GM19372 (cell line): ENCODE results near the gene STON1.
"Not testable (repeated sequence)": the region's sequence is repeated elsewhere in the genome, so short reads cannot be mapped to it uniquely, and the experiment has no call there.

Source experiments
- ATAC-seq: cut with Tn5 transposase; IDR thresholded peaks from one replicate; pipeline ENCODE4 v1.9.1; 2021; ENCODE audit warnings: mild to moderate bottlenecking, low read depth, moderate library complexity; ENCODE audit not compliant: unreplicated experiment

The STON1 gene, protein sequence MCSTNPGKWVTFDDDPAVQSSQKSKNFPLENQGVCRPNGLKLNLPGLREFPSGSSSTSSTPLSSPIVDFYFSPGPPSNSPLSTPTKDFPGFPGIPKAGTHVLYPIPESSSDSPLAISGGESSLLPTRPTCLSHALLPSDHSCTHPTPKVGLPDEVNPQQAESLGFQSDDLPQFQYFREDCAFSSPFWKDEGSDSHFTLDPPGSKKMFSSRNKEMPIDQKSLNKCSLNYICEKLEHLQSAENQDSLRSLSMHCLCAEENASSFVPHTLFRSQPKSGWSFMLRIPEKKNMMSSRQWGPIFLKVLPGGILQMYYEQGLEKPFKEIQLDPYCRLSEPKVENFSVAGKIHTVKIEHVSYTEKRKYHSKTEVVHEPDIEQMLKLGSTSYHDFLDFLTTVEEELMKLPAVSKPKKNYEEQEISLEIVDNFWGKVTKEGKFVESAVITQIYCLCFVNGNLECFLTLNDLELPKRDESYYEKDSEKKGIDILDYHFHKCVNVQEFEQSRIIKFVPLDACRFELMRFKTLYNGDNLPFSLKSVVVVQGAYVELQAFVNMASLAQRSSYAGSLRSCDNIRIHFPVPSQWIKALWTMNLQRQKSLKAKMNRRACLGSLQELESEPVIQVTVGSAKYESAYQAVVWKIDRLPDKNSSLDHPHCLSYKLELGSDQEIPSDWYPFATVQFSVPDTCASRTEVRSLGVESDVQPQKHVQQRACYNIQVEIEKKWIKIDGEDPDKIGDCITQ

DNA sequence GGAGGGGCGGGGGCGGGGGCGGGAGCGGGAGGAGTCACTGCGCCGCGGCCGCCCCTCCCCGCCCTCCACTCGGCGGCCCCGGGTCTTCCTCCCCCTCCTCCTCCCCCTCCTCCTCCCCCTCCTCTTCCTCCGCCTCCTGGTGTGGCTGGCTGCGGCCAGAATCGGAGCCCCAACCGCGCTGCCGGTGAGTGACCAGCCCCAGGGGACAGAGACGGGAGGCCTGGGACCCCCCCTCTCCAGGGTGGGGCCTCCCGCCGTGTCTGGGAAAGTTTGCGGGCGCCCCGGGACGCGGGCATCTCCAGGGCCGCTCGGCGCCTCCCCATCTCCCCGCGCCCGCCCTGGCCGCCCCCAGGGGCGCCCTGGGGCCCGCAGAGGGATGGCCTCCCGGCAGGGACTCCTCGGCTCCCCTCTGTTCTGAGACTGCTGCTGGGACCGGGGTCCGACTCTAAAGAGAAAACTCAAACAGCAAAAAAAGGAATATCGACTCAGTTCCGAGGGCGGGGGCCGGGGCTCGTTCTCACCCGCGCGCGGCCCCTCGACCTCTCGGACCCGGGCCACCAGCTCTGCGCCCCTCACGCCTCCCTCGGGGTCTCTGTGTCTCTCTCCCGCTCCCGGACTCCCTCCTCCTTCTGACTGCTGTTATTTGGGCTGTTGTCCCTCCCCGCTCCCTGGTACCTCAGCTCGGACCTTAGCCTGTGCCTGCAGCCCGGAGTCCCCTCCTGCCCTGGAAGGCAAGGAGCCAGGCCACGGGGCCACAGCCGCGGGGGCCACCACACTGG is at the start of gene STON1:
TSS of gene STON1 (plus strand) at position 122 of the 779 bp plus-strand sequence. CDS start 50,480 bp downstream, outside the sequence.
- peak; percentile 48 for ATAC-seq

DNA sequence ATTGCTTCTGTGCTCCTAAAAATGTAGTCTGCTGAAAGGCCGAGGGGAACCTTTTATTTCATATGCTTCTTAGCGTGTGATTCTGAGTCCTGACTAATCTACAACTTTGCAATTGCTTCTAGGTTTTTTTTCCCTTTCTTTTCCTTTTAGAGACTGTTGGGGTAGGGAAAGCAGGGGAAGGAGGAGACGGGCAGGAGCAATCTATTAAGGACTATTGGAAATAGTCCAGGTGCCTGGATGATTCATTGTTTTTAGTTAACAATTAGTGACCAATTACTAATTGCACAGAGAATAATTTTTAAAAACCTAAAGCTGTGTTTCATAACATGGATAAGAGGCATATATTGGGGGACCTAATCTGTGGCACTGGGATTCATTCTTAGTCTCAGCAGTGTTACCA is 49.4 kb upstream of the STON1 start:
- no peak for ATAC-seq

DNA sequence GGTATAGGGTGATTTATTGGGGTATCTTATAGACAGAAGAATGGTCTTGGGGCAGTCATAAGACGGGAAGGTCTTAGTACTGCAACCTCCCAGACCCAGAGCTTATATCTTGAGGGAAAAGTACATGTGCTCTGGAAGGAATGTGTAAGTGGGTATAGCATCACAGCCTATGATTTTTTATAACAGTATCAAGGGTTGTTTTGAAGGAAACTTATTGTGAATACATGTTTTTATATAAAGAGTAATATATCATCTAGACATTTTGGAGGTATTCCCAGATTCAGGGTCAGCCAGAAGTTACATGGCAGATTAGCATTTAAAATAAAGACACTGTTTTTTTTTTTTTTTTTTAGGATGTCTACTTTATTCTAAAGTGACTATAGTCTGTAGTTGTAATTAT is 47.6 kb upstream of the STON1 start:
- ATAC-seq, result no peak

DNA sequence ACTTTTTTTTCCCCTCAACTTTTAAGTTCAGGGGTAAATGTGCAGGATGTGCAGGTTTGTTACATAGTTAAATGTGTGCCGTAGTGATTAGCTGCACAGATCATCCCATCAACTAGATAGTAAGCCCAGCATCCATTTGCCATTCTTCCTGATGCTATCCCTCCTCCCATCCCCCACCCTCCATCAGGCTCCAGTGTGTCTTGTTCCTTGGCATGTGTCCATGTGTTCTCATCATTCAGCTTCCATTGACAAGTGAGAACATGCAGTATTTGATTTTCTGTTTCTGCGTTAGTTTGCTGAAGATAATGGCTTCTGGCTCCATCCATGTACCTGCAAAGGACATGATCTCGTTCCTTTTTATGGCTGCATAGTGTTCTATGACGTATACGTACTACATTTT is 47.2 kb upstream of the STON1 start:
- ATAC-seq, result no peak

DNA sequence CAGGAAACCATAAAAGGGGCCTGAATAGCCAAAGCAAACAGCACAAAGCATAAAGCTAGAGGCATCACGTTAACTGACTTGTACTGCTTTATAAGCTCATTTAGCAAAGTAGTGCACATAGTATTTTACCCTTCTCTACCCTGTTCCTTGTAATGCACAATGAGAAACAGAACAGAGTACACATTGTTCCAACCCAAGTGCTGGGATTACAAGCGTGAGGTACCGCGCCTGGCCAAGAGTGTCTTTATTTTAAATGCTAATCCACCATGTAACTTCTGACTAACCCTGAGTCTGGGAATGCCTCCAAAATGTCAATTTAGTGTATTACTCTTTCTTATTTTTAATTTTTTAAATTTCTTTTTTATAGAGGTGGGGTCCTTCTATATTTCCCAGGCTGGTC is 46.4 kb upstream of the STON1 start:
- no peak for ATAC-seq

DNA sequence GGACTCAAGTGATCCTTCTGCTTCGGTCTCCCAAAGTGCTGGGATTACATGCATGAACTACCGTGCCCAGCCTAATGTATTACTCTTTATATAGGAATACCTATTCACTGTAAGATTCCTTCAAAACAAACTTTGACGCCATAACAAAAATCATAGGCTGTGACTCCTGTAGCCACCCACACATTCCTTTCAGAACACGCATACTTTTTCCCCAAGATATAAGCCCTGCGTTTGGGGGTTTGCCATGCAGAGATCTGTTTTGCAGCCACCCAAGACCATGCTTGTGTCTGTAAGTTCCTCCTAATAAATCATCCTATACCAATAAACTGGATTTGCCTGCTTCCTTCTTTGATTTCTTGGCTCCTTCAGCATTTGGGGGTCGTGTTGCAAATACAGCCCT is 46.0 kb upstream of the STON1 start:
- ATAC-seq, result no peak

DNA sequence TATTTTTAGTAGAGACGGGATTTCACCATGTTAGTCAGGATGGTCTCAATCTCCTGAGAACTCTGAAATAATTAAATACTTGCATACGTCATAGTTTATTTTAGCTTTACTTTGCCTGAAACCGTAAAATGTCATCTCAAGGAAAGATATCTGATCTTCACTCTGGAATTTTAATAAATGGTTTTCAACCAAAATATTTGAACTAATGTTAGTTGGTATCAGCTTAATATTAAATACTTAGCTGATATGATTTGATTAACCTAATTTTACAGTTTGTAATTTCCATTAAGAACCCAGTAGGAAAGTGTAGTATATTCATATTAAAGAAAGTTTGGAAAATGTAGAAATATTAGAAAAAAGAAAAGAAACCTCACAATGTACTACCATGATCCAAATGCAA is 41.4 kb upstream of the STON1 start:
- ATAC-seq, result no peak

DNA sequence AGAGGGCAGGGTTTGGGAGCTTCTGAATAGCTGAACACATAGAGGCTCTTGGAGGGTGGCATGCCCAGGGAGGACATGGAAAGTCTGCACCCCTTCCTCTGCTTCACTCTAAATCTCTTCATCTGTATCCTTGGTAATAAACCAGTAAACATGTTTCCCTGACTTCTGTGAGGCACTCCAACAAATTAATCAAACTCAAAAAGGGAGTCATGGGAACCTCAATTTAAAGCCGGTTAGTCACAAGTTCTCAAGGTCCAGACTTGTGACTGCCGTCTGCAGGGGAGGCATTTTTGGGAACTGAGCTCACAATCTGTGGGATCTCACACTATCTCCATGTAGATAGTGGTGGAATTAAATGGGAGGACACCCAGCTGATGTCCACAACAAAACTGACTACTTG is 33.1 kb upstream of the STON1 start:
- no peak for ATAC-seq

DNA sequence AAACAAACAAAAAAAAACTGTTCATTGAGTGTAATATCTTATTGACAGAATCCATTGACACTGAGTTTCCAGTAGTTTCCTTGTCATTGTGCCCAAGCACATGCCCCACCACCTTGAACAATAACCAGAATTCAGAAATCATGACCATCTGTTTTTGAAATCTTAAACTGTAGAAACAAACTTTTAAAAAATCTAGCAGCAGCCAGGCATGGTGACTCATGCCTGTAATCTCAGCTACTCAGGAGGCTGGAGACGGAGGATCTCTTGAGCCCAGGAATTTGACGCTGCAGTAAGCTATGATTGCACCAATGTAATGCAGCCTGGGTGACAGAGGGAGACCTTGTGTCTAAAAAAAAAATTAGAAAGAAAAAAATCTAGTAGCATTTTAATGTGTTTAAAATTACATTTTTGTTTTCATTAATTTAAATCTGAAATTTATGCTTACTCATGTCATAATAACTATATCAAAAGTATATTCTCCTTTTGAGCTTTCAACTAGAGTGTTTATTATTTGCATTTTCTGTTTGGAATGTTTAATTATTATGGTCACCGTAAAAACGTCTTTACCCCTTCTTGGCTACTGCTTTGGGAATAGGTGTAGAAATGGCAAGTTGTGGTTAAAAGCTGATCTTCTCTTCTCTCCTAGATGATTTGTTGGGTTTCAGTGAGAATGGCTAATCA is 25.2 kb upstream of the STON1 start:
- ATAC-seq, result no peak

DNA sequence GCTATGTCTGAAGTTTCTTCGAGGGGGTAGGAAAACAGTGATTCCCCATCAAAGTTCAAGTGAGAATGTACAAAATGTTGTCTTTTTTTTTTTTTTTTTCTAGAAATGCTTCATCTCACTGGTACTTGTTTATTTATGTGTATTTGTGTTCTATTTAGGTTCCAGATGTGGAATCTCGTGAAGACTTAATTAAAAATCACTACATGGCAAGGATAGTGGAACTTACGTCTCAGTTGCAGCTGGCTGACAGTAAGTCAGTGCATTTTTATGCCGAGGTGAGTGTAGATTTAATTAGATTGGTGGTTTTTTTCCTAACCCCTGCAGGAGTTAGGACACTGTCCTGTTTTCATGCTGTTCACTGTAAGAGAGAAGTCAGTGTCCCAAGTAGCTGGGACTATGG is 22.8 kb upstream of the STON1 start:
- no peak for ATAC-seq

DNA sequence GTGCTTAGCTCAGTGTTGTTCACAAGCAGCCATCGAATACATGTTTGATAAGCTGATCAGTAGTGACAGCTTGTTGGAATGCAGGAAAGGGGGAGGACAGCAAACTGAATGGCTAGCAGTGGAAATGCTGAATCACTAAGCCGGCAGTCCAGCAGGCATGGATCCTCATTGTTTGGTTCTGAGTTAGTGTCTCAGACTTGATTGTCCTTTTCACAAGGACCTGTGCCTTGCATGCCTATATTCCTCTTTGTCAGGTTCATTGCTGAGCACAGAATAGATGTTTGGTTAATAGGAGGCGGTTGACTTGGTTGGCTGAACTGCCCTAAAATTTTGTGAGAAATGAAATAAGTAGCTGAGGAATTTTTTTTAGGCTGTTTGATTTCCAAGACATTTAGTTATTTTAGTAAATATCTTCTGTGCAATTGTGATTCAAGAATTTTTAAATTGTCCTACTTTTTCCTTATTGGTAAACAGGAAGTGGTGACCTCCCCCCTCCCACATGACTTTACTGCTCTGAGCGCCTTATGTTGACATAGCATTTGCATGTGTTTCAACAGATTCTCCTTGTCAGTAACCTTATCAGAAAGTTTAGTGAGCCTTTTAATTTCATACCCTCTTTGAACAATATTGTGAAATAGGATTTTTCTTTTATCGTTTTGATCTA is 21.4 kb upstream of the STON1 start:
- ATAC-seq, result no peak

DNA sequence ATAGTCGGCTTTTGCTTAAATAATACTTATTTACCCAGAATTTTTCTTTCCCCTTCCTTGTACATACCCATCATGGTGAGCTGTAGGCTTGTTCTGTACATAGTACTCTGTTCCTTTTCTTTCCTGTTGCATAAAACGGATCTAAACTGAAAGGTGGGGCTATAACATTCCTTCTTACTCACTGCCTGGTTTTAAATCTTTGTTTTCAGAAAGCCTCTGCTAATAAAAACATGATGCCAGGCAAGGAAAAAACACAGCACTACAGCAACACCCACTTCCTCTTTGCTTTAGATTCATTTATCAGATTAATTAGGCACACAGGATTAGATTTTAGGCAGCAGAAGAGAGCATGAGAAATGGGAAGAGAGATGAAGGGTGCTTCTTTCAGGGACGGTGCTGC is 19.6 kb upstream of the STON1 start:
- ATAC-seq, result no peak

DNA sequence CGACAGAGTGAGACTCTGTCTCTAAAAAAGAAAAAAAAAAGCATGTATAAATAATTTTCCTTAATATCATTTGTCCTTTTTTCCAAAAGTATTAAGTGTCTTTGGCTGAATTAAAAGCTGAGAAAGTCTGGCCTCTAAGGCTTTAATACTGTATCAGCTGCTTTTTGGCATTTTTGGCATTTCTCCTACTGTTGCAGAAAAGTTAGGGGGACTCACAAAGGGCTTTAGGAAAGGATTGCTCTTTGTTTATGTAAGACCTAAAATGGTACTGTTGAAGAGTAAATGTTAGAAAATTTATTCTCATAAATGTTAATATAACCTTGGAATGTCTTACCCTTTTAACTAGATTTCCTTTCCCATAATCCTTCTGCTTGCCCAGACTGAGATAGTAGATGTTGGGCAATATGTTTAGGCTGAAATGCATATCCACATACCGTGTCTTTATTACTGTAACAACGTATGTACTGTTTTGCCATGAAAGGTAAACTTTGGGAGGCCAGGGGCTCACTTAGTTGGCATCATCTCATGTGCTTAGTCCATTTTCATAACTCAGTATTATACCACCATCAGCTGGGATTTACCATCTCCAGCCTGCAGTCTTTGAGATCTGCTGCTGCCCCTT is 18.0 kb upstream of the STON1 start:
- ATAC-seq, result no peak

DNA sequence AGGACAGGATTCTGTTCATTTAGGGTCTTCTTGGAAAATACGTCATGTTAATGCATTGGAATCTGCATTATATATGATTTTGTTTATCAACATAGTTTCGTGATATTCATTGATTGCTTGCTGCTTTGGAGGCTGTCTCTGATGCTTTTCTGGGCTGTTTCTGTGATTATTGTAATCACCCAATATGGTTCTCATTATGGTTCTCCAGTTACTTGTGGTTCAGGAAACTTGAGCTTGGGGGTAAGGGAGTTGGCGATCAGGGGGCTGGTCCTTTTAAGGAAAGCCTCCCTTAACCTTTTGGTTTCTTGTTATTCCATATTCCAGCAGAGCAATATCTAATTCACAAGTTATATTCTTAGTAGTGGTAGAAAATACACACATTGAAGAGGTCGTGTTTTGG is 17.4 kb upstream of the STON1 start:
- no peak for ATAC-seq

DNA sequence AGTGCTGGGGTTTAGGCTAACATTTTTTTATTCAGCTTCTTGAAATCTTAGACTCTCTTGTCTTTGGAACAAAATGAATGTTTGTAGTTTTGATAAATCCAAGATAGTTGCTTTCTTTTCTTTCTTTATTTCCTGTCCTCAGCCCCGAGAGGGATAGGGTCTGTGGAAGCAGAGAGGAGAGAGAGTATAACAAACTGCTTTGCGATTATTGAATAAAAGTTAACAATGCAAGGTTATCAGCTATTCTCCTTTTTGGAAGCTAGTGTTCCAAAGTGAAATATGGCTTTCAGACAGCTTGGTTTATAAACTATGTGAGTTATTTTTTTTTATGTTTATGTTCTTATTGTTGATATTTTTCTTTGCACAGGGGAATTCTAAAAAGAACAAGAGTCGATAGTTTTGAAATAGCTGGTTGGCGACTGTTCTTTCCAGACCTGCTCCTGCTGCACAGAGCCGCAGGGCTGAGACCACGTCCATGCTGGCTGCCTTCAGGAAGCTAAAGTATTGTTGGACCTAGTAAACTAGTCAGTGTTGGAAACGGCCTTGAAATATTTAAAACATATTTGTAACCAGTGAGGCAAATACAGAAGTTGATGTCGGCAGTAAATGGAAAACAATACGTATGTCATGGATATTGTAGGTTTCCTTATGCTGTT is 15.5 kb upstream of the STON1 start:
- no peak for ATAC-seq

DNA sequence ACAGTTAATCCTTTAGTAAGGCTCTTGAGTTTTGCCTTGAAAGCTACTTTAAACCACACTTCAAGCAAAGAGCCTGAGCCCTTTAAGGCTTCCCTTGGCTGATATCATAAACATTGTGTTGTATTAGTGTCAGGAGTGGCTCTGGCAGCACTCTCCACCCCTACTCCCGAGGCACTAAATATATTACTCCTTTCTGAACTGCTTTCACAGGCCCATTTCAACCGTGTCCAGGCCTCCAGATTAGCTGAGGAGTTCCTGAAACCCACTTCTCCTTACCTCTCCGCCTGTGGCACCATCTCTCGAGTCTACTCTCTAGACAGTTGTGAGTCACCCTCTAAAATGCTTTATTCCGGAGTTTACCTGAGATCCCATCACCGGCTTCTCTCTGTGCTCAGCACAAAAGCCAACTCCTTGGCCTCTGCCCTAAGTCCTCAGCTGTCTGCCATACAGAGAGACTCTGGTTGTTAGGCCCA is 14.4 kb upstream of the STON1 start:
- ATAC-seq, result no peak

DNA sequence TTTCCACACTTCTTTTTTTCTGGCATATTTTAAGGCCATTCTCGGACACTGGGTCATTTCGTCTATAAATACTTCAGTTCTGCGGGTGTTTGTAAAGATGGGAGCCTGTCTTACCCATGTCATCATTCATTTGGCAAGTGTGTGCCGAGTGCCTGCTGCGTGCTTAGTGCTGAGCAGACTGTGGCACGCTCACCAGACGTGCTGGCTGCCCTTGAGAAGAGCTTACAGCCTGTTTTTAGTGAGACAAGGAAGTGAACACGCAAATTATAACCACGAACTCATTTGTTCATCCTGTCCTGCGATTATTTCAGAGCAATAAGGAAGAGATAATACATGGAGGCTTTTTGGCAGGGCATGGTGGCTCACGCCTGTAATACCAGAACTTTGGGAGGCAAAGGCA is 10.4 kb upstream of the STON1 start:
- no peak for ATAC-seq

DNA sequence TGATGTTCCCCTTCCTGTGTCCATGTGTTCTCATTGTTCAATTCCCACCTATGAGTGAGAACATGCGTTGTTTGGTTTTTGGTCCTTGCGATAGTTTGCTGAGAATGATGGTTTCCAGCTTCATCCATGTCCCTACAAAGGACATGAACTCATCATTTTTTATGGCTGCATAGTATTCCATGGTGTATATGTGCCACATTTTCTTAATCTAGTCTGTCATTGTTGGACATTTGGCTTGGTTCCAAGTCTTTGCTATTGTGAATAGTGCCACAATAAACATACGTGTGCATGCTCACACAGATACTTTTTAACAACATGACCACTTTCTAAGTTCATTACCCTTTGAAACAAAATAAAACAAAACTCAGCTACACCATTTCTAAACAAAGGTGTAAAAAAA is 5.2 kb upstream of the STON1 start:
- ATAC-seq, result not testable (repeated sequence)

DNA sequence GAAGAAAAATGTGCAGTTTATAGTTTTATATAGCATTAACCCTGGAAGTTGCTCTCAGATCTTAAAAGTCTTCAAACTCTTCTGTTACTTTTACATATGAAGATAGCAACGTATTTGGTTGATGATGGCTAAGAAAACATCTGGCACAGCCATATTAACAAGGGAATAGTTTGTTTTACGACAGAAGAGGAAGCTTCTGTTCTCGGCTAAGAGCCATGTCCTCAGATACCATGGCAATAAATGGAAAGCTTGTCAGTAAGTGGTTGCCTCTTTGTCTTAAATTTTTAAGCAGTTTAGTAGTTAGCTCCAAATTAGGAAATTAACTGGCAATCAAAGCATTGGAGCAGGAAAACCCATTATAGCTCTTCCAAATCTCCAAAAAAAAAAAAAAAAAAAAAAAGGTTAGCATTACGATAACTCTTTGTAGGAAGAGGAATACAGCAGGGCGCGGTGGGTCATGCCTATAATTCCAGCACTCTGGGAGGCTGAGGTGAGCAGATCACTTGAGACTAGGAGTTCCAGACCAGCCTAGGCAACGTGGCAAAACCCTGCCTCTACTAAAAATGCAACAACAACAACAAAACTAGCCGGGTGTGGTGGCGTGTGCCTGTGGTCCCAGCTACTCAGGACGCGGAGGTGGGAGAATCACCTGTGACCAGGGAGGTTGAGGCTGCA is 4.5 kb upstream of the STON1 start:
- no peak for ATAC-seq
